Middle frontal gyrus (tissue), 1 donor: ENCODE results near the gene PLD6.
"Not testable (repeated sequence)": the region's sequence is repeated elsewhere in the genome, so short reads cannot be mapped to it uniquely, and the experiment has no call there.

ENCODE experiments used
- DNase-seq: peaks from one replicate; pipeline ENCODE4 v3.0.0-alpha.2; 2015; ENCODE audit warnings: low spot score; ENCODE audit errors: extremely low spot score

PLD6 gene

GRCh38 chr17:17177176-17177575, 29.0 kb downstream of the PLD6 start:
- DNase-seq, result no peak

- DNase-seq, result no peak
These were observed 29.8 kb downstream of the PLD6 start for GRCh38 chr17:17176341-17176740.

GRCh38 chr17:17175917-17176316, 30.2 kb downstream of the PLD6 start:
- DNase-seq, result no peak

- DNase-seq, result no peak
These were observed 30.8 kb downstream of the PLD6 start for GRCh38 chr17:17175340-17175739.

- DNase-seq, result no peak
These were observed 32.2 kb downstream of the PLD6 start for GRCh38 chr17:17173921-17174320.

- no peak for DNase-seq
These were observed 33.1 kb downstream of the PLD6 start for GRCh38 chr17:17172990-17173389.

GRCh38 chr17:17172001-17172939, 33.9 kb downstream of the PLD6 start:
- no peak for DNase-seq

GRCh38 chr17:17171186-17171585, 34.9 kb downstream of the PLD6 start:
- no peak for DNase-seq

GRCh38 chr17:17170346-17170985, 35.7 kb downstream of the PLD6 start:
- no peak for DNase-seq

GRCh38 chr17:17169396-17169795, 36.7 kb downstream of the PLD6 start:
- DNase-seq, result no peak

GRCh38 chr17:17168401-17168800, 37.7 kb downstream of the PLD6 start:
- no peak for DNase-seq

- no peak for DNase-seq
These were observed 38.1 kb downstream of the PLD6 start for GRCh38 chr17:17167986-17168385.

GRCh38 chr17:17167356-17167755, 38.8 kb downstream of the PLD6 start:
- no peak for DNase-seq

GRCh38 chr17:17166446-17166845, 39.7 kb downstream of the PLD6 start:
- no peak for DNase-seq

GRCh38 chr17:17165666-17166308, 40.3 kb downstream of the PLD6 start:
- no peak for DNase-seq

- DNase-seq, result no peak
These were observed 41.5 kb downstream of the PLD6 start for GRCh38 chr17:17164676-17165075.

GRCh38 chr17:17164156-17164555, 42.0 kb downstream of the PLD6 start:
- DNase-seq, result no peak

- no peak for DNase-seq
These were observed 44.4 kb downstream of the PLD6 start for GRCh38 chr17:17161759-17162158.

GRCh38 chr17:17161121-17161520, 45.0 kb downstream of the PLD6 start:
- no peak for DNase-seq

- DNase-seq, result no peak
These were observed 46.6 kb downstream of the PLD6 start for GRCh38 chr17:17159571-17159970.

- not testable (repeated sequence) for DNase-seq
These were observed 47.6 kb downstream of the PLD6 start for GRCh38 chr17:17158506-17158905.

GRCh38 chr17:17157041-17157440, 49.1 kb downstream of the PLD6 start:
- DNase-seq, result no peak
